ENCODE measurements around the gene TRIM23.
"Not testable (repeated sequence)": the region's sequence is repeated elsewhere in the genome, so short reads cannot be mapped to it uniquely, and the experiment has no call there.

GRCh38 chr5:65601761-65602160 lies 22.4 kb downstream of the TRIM23 start:
- not testable (repeated sequence) for TF ChIP-seq CSDC2 (CRISPR knock-in tag; IDR thresholded peaks at IDR 0.05); ARNTL (CRISPR knock-in tag; IDR thresholded peaks at IDR 0.05; ENCODE audit: borderline replicate concordance, low read depth); CREB5 (CRISPR knock-in tag; IDR thresholded peaks at IDR 0.05; ENCODE audit: low read depth); ZFP3 (CRISPR knock-in tag; IDR thresholded peaks at IDR 0.05); BACH2 (CRISPR knock-in tag; IDR thresholded peaks at IDR 0.05; ENCODE audit: borderline replicate concordance); CSRNP3 (CRISPR knock-in tag; IDR thresholded peaks at IDR 0.05); ZNF8 (CRISPR knock-in tag; IDR thresholded peaks at IDR 0.05); TOX (CRISPR knock-in tag; IDR thresholded peaks at IDR 0.05; ENCODE audit: borderline replicate concordance); TCF4 (CRISPR knock-in tag; IDR thresholded peaks at IDR 0.05; ENCODE audit: borderline replicate concordance); ZC3H10 (CRISPR knock-in tag; IDR thresholded peaks at IDR 0.05); ZFP30 (CRISPR knock-in tag; IDR thresholded peaks at IDR 0.05); OSR1 (CRISPR knock-in tag; IDR thresholded peaks at IDR 0.05); ZNF565 (CRISPR knock-in tag; conservative IDR thresholded peaks at IDR 0.05; ENCODE audit: low read depth); PATZ1 (CRISPR knock-in tag; IDR thresholded peaks at IDR 0.05; ENCODE audit: borderline replicate concordance)
